ENCODE measurements around the gene TRAF4.

The TRAF4 gene, protein sequence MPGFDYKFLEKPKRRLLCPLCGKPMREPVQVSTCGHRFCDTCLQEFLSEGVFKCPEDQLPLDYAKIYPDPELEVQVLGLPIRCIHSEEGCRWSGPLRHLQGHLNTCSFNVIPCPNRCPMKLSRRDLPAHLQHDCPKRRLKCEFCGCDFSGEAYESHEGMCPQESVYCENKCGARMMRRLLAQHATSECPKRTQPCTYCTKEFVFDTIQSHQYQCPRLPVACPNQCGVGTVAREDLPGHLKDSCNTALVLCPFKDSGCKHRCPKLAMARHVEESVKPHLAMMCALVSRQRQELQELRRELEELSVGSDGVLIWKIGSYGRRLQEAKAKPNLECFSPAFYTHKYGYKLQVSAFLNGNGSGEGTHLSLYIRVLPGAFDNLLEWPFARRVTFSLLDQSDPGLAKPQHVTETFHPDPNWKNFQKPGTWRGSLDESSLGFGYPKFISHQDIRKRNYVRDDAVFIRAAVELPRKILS

DNA sequence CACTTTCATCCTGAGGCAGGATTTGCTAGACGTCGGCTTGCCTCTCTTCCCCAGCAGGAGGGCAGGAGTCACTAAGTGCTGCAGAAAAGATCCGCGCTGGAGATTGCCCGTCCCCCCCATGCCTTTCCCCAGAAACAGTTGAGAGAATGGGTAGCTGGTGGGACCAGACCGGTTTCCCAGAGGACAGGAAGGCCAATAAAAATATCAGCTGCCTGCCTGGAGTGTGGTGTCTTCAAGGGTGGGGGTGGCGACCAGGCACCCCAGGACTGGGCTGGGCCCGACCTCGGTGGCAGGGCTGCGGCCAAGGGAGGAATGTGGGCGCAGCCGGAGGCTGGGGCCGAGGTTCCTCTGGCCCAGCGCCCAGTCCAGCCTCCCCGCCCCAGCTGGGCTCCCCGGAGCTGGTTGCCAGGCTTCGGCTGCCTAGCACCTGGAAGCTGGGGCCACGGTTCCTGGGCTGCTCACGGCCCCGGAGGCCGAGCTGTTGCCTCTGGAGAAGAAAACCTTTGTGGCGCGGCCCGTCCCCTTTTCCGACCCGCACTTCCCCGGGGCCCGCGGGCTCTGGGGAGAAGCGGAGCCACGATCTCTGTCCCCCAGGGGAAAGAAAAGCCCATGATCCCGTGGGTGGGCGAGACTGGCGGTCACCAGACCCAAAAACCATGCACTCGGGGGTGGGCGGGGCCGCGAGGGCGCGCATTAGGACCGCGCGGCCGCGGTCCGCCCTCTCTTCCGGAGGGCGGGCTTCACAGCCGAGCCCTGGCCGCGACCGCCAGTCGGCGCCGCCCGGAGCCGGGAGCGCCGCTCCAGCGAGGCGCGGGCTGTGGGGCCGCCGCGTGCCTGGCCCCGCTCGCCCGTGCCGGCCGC lies at the start of gene TRAF4:
Gene TRAF4, plus strand, starts transcription at position 769 of the 861 bp plus-strand sequence. CDS start 102 bp downstream, outside the sequence.
- peak; percentile 92 for DNase-seq (ENCODE audit: low spot score)

DNA sequence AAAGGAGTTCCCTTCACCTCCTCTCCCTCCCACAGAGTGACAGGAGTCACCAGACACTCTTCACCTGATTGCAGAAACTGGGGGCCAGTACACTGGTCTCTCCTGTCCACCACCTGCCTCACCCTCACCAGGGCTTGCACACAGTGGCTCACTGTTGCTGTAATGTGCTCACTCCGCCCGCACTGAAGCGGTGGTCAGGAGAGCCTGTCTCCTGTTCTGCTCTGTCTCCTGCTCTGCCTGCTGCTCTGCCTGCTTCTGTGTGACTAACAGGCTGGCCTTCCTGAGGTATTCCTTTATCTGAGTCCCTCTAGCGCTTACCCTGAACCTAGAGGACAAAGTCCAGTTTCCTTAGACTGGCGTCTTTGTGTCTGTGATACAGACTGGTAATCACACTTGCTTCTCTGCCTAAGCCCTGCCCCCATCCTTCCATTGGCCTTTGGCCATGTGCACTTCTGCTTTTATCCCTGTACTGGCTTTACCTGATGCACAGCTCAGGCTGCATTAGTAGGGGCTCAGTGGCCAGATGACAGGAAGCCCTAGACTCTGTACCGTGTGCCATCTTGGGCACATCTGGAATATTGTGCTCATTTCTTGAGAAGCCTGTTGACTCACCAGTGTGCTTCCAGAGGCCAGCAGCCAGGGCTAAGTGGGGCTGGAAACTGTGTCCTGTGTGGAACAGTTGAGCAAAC lies 45.4 kb upstream of the TRAF4 start:
- no peak for DNase-seq (ENCODE audit: low spot score)

DNA sequence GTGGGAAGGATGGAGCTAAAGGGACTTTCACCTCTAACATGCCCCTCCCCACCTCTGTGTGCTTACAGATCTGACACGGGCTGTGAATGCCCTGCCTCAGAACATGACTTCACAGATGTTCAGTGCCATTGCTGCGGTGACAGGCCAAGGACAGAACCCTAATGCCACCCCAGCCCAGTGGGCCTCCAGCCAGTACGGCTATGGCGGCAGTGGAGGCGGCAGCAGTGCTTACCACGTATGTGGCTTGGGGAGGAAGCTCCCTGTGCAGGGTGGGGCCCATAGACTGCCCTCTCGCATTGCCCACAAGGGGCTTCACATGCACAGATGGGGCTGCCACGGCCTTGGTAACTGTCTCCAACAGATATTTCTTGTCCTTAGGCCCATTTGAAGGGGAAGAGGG lies 43.5 kb upstream of the TRAF4 start:
- no peak for DNase-seq (ENCODE audit: low spot score)

DNA sequence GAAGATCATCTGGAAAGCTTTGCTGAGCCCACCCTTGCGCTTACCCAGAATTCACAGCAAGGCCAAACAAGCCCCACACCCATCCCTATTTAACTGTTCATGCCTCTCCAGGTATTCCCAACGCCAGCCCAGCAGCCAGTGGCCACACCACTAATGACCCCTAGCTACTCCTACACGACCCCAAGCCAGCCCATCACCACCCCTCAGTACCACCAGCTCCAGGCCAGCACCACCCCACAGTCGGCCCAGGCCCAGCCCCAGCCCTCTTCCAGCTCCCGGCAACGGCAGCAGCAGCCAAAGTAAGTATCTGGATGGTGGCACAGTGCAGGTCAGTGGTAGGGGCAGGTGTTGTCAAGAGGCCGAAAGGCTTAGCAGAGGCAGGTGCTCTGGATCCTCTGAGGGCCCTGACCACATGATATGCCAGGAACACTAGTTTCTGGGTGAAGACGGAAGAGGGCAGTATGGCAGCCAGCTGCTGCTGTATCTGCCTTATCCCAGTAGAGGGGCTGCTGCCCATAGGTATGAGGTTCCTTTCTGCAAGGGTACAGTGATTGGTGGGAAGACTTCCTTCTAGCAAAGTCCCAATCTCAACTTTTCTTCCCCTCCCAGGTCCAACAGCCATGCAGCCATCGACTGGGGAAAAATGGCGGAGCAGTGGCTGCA lies 42.9 kb upstream of the TRAF4 start:
- DNase-seq (ENCODE audit: low spot score), result no peak

DNA sequence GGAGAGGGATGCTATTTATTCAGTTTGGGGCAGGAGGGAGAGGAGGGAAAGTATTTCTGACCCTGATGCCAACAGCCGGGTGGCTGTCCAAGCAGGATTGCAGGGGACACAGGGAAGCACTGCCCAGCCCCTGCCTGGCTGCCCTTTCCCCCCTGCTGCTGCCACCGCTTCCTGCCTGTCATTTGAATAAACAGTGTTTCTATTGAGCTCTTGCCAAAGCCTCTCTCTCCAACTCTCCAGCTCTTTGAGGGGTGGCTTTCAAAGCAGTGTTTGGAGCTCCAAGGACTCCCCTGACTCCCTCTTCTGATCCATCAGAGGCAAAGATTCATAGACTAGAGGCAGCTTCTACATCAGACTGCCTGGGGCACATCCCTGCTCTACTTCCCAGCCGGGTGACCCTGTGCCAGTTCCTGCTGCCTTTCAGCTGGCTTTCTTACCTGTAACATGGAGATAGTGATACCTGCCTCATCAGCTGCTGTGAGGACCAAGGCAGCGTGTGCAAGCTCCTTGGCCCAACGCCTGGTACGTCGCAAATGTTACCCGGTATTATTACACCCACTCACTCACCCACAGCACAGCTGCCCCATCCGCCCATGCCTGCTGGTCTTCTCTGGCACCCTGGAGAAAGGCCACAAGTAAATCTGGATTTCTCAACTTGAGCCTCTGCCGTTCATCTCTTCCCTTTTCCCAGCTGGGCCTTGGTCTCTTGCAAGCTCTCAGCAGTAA lies 41.6 kb upstream of the TRAF4 start:
- no peak for DNase-seq (ENCODE audit: low spot score)

DNA sequence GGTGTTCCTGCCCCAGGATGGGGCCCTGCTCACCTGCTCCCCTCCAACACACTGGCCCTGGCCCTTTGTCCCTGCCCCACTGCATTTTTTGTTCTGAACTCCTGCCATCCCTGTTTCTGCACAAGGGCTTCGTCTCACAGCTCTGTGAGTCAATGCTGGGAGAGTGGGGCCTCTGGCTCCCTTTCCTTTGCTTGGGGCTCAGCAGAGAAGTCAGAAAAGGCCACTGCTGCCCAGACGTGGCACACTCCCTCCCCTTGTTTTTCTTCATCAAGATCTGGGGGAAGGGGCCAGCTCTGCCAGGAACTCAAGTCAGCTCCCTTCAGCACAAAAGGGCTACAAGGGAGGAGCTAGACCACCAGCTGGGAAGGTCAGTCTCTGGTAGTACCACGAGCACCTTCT lies 41.1 kb upstream of the TRAF4 start:
- no peak for DNase-seq (ENCODE audit: low spot score)

DNA sequence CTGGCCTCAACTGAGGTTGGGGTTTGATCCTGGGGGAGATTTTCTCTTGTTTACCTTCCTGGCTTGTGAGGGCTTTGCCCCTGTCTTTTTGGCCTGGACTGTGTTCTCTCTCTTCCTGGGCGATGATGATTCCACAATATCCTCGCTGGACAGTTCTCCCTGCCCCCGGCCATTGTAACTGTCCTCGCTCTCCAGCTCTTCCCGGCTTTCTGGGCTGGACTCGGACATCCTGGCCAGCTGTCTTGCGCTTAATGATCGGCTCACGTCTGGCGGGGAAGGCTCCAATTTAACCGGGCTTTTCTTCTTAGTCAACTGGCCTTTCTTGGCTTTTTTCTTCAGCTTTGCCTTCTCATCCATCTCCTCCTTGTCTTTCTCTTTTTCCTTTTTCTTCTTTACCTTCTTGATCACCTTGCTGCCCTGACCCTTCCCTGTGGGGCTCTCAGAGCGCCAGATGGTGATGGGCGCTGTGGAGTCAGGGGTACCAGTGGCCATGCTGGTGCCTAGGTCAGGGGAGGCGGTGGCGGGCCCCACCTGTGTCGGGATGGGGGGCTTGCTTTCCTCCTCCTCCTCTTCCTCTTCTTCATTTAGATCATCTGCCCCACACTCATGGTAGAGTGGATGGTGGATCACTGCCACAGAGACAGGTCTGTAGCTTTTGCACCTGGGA lies 40.1 kb upstream of the TRAF4 start:
- DNase-seq (ENCODE audit: low spot score), result no peak

DNA sequence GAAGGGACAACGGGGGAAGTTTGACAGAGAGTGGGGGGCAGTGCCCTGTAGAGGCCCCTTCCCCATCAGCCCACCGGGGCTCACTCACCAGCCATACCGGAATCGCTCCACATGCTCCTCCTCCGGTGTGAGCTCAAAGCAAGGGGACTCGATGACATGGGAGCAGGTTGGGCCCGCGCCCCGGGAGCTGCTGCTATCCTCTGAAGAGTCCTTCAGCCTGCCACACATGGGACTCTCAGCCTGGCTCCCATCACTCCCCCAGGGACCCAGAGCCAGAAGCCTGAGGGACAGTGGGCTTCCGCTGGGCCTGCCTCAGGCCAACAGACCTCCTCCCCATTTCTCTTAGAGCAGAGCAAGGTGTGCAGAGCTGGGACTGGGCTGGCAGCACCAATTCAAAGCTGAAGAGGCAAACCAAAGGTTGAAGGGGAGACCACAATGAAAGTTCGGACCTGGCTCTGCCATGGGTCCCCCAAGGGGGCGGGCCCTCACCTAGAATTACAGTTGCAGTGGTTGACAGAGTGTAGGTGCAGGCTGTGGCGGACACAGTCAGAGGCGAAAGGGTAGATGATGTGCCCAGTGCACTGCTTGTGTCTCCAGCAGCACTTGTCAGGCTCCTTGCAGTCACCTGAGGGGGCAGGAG lies 39.5 kb upstream of the TRAF4 start:
- no peak for DNase-seq (ENCODE audit: low spot score)

DNA sequence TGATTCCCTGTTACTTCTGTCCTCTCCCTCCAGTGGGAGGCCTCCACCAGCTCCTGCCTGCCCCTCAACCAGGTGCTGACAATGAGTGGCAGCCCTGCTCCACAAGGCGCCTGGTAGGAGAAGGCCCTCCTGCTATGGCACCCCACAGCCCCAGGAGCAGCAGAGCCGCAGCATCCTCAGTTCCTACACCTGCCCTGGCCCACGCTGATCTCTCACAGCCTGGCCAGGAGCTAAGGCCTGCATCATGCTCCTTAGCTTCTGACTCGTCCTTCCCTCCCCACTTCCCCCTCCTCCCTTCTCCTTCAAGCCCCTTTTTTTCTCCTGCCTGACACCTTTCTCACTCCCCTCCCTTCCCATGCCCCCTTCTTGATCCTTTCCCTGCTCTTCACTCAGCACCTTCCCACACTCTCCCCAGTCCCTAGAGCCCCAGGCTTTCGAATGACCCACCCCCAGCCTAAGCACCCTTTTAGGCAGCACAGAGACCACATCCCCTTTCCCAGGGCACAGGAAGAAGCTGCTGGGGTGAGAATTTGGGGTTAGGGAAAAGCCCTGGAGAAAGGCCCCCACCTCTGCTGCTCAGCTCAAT lies 38.6 kb upstream of the TRAF4 start:
- DNase-seq (ENCODE audit: low spot score), result no peak

DNA sequence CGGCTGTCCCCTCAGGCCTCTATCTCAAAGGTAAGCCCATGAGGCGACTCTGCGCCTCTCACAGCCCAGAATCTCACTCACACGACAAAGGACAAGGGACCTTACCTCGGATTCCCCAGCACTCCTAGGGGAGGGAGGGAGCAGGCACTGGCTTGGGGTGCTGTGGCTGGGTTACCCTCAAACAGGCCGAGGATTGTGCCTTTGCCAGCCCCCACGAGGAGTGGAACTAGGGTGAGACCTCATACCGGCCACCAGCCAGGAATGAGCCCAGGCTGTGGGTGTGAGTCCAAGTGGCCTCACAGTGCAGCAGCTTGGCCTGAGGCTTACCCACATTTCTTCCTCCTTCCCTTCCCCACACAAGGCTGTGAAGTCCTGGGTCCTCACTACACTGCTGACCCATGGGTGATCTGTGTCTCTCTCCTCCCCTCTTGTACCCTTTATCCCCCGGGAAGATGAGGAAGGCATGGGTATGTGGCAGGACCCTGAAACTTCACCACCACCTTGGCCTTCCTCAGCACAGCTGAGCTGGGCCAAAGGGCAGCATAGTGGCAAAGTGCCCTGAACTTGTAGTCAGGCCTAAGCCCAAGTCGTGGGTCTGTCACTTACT lies 38.0 kb upstream of the TRAF4 start:
- no peak for DNase-seq (ENCODE audit: low spot score)

DNA sequence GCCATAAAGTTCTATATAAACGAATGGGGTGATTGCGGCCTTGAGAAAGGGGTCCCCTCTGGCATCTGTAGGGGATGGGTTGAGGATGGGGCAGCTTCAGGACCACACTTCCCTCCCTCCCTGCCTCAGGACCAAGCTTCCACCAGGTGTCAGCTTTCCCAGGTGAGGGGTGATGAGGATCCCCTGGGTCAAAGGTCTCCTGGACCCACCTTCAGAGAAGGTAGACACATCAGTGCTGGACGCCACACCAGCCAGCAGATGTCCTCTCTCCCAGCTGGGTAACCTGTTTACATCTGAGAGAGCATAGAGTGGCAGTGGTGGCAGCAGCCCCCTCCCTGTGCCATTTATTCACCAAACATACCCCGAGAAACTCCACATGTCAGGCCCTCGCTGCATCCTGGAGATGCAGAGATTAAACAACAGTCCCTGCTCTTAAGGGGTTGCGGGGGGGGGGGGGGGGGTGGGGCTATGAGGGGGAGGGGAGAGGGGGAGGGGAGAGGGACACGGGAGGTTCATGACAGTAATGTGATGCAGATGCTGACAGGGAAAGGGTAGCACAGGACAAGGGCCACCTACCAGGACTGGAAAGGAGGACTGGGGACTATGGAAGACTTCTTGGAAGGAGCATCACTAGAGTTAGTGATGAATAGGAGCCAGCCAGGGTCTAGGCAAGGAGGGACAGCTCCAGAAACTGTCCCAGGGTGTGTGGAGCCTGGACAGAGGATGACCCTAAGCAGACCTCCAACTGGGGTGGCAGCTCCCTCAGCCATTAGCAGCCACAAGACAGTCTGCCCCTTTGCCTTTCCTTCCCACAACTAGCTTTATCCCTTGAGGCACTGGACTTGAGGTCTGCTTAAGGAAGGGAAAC lies 37.1 kb upstream of the TRAF4 start:
- DNase-seq (ENCODE audit: low spot score), result no peak

DNA sequence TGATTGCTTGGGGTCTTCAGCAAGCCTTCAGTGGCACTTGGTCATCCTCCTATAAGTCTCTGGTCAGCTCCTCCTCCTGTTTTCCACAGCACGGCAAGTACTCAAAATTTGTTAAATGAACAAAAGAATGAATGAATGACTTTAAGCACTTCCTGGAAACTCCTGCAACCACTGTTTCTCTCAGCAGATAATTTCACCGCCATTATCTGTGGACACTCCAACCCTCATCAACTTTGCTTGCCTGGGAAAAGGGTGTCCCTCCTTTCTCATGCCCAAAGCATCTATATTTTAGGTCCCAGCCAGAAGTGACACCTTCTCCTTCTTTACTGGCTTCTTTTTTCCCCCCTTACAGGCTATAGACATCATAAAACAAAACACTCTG lies 36.5 kb upstream of the TRAF4 start:
- no peak for DNase-seq (ENCODE audit: low spot score)

DNA sequence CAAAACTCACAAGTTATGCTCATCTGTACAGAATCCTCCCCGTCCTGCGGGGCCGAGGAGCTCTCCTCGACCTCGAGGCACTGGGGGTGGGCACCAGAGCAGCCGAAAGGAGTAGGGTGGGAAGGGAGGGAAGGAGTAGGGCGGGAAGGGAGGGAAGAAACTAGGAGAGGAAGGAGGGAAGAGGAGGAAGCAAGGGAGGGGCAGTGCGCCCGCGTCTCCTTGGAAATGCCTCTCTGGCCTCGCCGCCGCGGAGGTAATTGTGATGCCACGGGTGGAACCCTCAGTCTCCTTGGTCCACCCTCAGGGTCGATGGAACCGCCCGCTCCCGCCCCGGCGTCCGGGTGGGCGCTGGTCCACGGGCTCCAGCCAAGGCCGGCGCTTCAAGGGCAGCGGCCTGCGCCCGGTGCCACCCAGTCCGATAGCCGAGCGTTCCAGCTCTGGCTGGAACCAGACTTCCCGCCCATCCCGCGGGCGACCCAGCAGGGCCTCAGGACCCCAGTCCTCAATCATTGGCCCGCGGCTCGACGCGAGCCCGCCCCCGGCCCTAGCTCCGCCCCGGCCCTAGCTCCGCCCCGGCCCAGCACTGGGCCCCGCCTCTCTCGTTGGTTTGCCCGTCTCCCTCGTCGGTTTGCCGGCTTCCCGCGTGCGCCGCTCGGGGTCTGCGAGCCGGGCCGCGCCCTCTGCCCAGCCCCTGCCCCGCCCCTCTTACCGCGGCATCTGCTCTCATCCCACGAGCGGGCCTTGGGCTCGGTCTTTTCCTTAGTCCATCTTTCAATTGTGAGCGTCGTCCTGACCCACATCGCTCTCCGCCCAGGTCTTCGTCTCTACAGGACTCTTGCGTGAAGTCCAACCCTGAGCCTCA lies 32.7 kb upstream of the TRAF4 start:
- peak; percentile 94 for DNase-seq (ENCODE audit: low spot score)

DNA sequence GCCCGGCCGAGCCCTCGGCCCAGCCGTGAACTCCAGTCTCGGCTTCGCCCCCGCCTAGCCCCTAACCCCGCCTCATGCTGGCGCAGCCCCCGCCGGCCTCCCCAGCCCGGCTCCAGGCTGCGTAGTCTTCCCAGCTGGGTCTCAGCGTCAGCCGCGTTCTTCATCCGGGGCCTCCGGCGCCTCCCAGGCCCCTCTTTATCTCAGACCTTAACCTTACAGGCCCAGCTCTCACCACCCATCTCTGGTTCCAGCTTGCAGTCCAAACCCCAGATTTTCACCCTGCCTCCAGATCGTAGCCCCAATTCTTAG lies 32.1 kb upstream of the TRAF4 start, which contains the start of gene PROCA1:
Gene PROCA1, minus strand, starts transcription at position 166 of the 309 bp plus-strand sequence. CDS start 228 bp downstream, outside the sequence.
- no peak for DNase-seq (ENCODE audit: low spot score)

DNA sequence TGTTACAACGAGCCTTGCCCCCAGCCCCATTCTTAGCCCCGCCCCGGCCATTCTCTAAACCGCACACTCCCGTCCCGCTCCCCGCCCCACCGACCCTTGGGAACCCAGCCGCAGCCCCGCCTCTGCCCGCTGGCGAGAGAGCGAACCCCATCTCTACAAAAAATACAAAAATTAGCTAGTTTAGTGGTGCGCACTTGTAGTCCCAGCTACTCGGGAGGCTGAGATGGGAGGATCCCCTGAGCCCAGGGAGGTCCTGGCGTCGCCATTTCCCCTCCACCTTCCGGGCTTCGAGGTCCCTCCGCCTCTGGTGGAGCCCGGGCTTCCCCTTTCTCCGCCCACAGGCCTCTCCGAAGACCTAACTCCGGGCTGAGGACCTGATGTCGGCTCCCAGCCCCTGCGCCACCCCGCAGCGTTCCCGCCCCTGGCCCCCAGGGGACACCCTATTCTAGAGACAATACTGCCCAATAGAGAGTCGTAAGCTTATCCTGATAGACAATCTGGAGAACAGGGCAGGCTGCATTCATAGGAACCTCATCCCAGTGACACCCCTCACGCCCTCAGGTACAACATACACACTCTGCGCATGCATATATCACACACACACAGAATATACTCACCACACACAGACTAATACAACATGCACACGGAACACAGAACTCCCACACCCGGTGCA lies 31.6 kb upstream of the TRAF4 start:
- no peak for DNase-seq (ENCODE audit: low spot score)

DNA sequence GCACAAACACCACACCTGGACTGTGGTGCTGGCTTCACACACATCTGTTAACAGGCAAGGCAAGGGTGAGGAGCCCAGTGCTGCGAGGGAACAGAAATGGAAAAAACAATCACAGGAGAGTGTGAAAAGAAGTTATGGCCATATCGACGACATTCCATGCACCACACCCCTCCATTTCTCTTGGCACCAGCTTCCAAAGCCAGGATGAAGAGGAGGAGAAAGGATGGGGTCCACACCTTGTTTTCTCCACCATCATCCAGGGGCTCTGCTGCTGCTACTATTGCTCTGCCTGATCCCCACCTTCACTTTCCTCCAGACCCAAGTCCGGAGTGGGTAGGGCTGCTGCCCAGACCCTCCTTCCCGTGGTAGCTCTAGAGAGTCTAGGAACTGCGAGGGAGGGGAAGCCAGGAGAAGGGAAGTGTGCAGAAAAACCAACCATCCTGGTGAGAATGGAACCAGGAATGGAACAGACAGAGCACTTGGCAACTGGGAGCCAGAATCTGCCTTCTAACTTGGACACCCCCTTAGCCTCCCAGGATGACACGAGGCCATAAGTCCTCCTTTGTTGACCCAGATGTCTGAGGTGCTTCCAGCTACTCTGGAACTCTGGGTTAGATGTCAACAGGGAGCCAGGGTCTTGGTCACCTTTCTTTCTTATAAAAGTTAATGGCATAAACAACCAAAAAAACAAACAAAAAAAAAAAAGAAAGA lies 31.0 kb upstream of the TRAF4 start:
- DNase-seq (ENCODE audit: low spot score), result no peak

Measured in hepatic stellate cell (primary cell).